Ascending aorta (tissue), 2 donors: ENCODE data around the gene KLHL2. TPM values are rescaled to one million over a fixed set of nuclear protein-coding genes. Genes with fewer than 3 reads are reported as not detected.
"Not testable (repeated sequence)": the region's sequence is repeated elsewhere in the genome, so short reads cannot be mapped to it uniquely, and the experiment has no call there.

ENCODE experiments used
- DNase-seq, 2 donors: peaks; one replicate each; pipeline ENCODE4 v3.0.0-alpha.2; 2019; ENCODE audit warnings: low spot score in 2 of 2
- H3K27ac ChIP-seq, 2 donors: fragments of 200-600 bp; sonication (generic); one replicate each; pipeline ENCODE4 v1.5.1; 2016 to 2017; ENCODE audit warnings: mild to moderate bottlenecking in 1 of 2
- H3K27me3 ChIP-seq: fragments of 200-600 bp; sonication (generic); one replicate; pipeline ENCODE4 v1.5.1; 2017
- H3K36me3 ChIP-seq, 2 donors: fragments of 200-600 bp; sonication (generic); one replicate each; pipeline ENCODE4 v1.5.1; 2016
- H3K4me1 ChIP-seq, 2 donors: fragments of 200-600 bp; sonication (generic); one replicate each; pipeline ENCODE4 v1.5.1; 2016 to 2017; ENCODE audit warnings: mild to moderate bottlenecking in 1 of 2
- H3K4me3 ChIP-seq, 2 donors: fragments of 200-600 bp; sonication (generic); one replicate each; pipeline ENCODE4 v1.5.1; 2016 to 2017; ENCODE audit warnings: mild to moderate bottlenecking in 1 of 2
- H3K9me3 ChIP-seq, 2 donors: fragments of 200-600 bp; sonication (generic); one replicate each; pipeline ENCODE4 v1.5.1; 2016
- intact Hi-C: fragments of 100-400 bp; cut with DNase I; formaldehyde crosslinking; loops from one replicate; pipeline ENCODE4 v1.15.1; 2023
- total RNA-seq: library from RNA; depleted of rRNA; stranded (reverse); fragments of >200 nt; gene quantifications from one replicate; pipeline ENCODE4 v1.1.0, GENCODE V29; 2016
- TF ChIP-seq, protein P1 (sequence below), 3 experiments: fragments of 200-600 bp in 2 of 3; fragments of 450-650 bp in 1 of 3; sonication (generic) in 2 of 3; IDR thresholded peaks; one replicate each; pipeline ENCODE4 v1.5.1; 2016 to 2019; ENCODE audit warnings: antibody characterized with exemption in 3 of 3, mild to moderate bottlenecking in 1 of 3, moderate library complexity in 1 of 3

KLHL2 gene
- total RNA-seq, 1 donor from 2014 or later, result 0.96 TPM

DNA sequence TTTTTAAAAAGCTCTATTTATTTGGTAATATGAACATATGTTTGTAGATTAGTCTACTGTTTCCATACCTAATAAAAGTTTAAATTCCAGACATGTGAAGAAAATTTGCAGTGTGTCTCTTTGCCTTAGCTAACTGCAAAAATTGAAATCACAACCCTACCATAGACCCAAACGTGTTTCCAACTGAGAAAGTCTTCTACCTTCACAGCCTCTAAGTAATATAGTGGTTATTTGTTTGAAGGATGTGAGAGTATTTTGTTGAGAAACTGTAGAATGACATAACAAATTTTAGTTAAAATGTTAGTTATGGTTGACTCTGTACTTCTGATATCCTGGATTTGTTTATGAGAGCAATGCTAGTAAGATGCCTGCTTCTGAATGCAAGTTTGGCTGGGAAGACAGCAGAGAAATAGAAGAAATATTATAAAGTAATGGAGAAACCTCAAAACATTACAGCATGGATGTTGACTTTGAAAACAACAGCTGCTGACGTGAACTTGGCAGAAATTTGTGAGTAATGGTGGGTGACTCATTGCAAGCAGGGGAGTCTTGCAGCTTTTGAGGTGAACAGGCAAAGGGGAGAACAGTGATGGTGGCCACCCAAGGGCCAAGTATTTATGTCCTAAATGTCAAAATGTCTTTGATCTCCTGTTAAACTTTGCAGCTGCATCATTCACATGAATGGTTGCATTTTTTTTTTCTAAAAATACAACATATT lies 7.8 kb downstream of the KLHL2 start:
- DNase-seq, result peak in 1 of 2 donors; percentile 82
- intact Hi-C loops, H3K4me3 ChIP-seq, H3K9me3 ChIP-seq, H3K27me3 ChIP-seq, H3K36me3 ChIP-seq: not testable (repeated sequence)
- peak overlapping the region in 1 of 2 donors; percentile 37 for H3K27ac ChIP-seq
- peaks cover 0 to 17% of the 10 kb centered on the region in 2 donors for H3K4me1 ChIP-seq

DNA sequence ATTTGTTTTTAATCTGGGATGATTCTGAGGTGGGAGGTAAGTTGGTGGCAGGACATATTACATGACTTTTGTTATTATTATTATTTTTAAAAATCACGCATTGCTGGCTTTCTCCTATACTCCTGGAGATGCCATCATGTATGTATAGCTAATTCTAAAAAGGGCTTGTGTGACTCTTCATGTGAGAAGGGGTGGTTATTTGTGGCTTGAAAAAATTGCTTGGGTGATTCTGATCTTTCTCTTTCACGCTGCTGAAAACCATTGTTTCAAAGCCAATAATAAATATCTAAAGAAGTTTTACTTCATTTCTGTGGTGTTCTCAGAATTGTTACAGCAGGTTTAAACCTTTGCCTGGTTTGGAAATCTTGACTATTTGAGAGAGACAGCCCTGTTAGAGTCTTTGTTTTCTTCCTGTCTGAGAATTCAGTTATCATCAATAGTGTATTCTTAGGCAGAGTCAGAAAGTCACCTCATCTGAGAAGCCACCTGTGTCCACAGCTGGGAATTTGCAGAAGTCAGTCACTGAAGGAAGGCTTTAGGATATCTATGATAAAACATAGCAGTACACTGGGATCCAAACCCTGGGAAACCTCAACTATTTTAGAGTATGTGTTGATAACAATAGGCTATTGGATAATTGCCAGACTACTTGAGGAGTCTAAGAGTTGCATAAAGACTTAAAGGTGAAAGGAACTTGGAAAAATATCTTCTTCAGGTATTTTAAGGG lies 8.6 kb downstream of the KLHL2 start:
- H3K36me3 ChIP-seq, DNase-seq, H3K27me3 ChIP-seq, intact Hi-C loops, H3K9me3 ChIP-seq, H3K4me3 ChIP-seq: not testable (repeated sequence)
- Histone ChIP-seq H3K4me1 (peaks cover 0 to 17% of the 10 kb centered on the region in 2 donors), H3K27ac (peak overlapping the region in 1 of 2 donors; percentile 37)

DNA sequence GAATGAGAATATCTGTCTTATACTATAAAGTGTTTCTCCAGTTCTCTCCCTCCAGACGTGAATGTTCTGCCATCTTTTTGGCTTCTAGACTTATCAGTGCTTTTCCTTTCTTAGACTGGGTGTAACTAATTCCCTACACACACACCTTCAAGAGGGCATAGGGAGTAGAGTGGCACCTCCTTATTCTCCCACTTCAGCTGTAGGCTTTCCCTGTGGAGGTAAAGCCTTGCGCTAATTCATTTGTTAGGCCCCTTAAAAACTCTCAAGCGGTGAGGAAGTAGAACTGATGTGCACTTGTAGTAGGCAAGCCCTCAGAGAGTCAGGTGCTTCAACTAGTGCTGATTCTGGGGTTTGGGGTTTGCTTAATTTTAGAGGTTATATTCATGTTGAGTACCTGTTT lies 10.0 kb downstream of the KLHL2 start:
- no peak for DNase-seq
- H3K27ac ChIP-seq, result no peak overlapping the region
- no peaks in the 10 kb centered on the region for H3K27me3 ChIP-seq
- intact Hi-C loops, result no loop called here
- H3K4me1 ChIP-seq, result peaks cover 0 to 25% of the 10 kb centered on the region in 2 donors
- TF ChIP-seq, protein P1, sequence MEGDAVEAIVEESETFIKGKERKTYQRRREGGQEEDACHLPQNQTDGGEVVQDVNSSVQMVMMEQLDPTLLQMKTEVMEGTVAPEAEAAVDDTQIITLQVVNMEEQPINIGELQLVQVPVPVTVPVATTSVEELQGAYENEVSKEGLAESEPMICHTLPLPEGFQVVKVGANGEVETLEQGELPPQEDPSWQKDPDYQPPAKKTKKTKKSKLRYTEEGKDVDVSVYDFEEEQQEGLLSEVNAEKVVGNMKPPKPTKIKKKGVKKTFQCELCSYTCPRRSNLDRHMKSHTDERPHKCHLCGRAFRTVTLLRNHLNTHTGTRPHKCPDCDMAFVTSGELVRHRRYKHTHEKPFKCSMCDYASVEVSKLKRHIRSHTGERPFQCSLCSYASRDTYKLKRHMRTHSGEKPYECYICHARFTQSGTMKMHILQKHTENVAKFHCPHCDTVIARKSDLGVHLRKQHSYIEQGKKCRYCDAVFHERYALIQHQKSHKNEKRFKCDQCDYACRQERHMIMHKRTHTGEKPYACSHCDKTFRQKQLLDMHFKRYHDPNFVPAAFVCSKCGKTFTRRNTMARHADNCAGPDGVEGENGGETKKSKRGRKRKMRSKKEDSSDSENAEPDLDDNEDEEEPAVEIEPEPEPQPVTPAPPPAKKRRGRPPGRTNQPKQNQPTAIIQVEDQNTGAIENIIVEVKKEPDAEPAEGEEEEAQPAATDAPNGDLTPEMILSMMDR (IDR thresholded peaks at IDR 0.05), result no peak
- no peaks in the 10 kb centered on the region for H3K9me3 ChIP-seq
- H3K4me3 ChIP-seq, result no peak overlapping the region
- H3K36me3 ChIP-seq, result no peaks in the 10 kb centered on the region

DNA sequence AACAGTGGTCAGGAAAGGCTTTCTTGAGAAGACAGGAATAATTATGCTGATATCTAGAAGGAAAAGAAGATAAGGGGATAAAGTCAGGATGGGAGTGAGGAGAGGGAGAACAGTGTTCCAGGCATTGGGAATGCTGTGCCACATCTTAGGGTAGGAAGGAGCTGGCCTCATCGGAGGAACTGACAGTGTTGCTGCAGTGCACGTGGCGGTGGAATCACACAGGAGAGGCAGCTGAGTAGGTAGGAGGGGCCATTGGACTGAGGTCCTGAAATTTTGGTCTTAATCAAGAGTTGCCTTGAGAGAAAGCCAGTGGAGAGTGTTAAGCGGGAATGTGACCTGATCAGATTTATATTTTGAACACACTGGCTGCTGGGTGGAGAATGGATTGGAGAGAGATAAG lies 13.9 kb downstream of the KLHL2 start:
- intact Hi-C loops, result loop anchor here (5.0 kb wide), 1 partner anchor 109 kb away; the partner anchor contains the start of gene TMEM192
- not testable (repeated sequence) for H3K9me3 ChIP-seq, H3K36me3 ChIP-seq, H3K4me3 ChIP-seq, DNase-seq, H3K27me3 ChIP-seq
- Histone ChIP-seq H3K4me1 (peaks cover 0 to 26% of the 10 kb centered on the region in 2 donors), H3K27ac (peak overlapping the region; percentile 84 to 85)

DNA sequence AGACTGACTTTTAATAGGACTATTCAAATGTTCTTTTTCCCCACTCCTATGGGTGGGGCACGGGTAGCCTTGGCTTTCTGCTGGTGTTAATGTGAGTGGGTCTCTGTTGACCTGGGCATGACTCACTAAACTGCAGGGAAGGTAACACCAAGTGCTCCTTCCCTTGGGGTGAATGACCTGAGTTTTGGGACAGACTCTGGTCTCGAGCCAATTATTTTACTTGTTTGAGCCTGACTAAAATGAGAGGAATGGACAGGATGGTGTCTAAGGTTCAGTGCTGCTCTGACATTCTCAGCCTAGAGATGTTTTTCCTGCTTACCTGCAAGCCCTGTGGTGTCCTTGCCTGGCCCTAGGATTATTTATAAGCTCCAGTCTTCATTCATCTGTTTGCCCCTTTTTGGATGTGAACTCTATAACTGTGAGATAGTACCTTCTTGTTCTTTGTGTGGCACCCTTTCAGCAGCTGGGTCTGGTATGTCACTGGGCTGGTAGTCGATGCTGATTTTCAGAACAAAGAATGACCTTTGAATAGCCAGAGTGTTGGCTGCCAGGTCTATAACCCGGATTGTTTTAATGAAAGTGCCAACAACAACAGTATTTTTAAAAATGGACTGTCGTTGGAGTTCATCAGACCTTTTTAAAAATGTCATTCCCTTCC lies 14.8 kb downstream of the KLHL2 start:
- intact Hi-C loops, result loop anchor here (5.0 kb wide), 1 partner anchor 110 kb away; the partner anchor contains the start of gene TMEM192
- not testable (repeated sequence) for H3K9me3 ChIP-seq, DNase-seq, H3K27me3 ChIP-seq, H3K36me3 ChIP-seq
- peaks cover 0 to 24% of the 10 kb centered on the region in 2 donors for H3K4me1 ChIP-seq
- peak overlapping the region; percentile 84 to 85 for H3K27ac ChIP-seq
- peak overlapping the region in 1 of 2 donors; percentile 23 for H3K4me3 ChIP-seq

DNA sequence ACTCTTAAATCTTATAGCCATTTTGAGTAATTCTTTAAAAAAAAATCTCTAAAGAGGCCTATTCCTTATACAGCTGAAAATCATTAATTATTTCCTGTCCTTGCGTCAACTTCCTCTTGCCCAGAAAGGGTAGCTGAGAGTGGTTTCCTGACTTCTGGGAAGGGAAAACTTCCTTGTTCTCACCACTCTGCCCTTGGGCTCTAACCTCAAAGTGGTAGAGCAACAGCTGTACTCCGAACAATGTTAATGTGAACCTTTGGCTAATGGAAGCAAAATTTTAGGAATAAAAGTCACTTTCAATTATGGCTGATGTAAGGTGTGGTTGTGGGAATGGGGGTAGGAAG lies 15.3 kb downstream of the KLHL2 start:
- intact Hi-C loops, result loop anchor here (5.0 kb wide), 1 partner anchor 110 kb away; the partner anchor contains the start of gene TMEM192
- Histone ChIP-seq H3K27ac (peak overlapping the region; percentile 84 to 85), H3K4me1 (peaks cover 0 to 21% of the 10 kb centered on the region in 2 donors), H3K36me3 (no peaks in the 10 kb centered on the region), H3K9me3 (no peaks in the 10 kb centered on the region), H3K4me3 (no peak overlapping the region), H3K27me3 (no peaks in the 10 kb centered on the region)
- TF ChIP-seq, protein P1 (IDR thresholded peaks at IDR 0.05), result no peak
- DNase-seq, result no peak

DNA sequence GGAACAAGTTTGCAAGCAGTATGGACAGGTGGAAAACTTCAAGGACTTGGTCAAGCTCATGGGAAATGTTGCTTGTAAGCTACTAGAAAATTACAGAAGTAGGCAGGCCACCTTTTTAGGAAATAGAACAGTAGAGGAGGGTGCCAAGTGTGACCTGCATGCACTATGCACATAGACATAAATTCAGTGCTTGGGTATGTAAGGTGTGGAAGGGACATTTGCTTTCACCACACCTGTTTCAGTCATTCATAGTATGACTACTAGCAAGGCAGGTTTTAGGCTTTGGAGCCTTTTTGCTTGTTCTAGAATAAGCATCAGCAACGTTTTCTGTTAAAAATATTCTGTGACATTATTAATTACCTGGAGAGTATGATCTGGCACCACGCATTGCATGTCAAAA lies 20.0 kb downstream of the KLHL2 start:
- H3K4me3 ChIP-seq, H3K27me3 ChIP-seq, H3K9me3 ChIP-seq, DNase-seq, H3K36me3 ChIP-seq, intact Hi-C loops, H3K27ac ChIP-seq: not testable (repeated sequence)
- peaks cover 0 to 16% of the 10 kb centered on the region in 2 donors for H3K4me1 ChIP-seq

- intact Hi-C loops, DNase-seq, H3K27me3 ChIP-seq, H3K36me3 ChIP-seq, H3K27ac ChIP-seq, H3K4me3 ChIP-seq, H3K9me3 ChIP-seq: not testable (repeated sequence)
- peaks cover 0 to 11% of the 10 kb centered on the region in 2 donors for H3K4me1 ChIP-seq
These were observed 22.3 kb downstream of the KLHL2 start for GRCh38 chr4:165229490-165230200.

DNA sequence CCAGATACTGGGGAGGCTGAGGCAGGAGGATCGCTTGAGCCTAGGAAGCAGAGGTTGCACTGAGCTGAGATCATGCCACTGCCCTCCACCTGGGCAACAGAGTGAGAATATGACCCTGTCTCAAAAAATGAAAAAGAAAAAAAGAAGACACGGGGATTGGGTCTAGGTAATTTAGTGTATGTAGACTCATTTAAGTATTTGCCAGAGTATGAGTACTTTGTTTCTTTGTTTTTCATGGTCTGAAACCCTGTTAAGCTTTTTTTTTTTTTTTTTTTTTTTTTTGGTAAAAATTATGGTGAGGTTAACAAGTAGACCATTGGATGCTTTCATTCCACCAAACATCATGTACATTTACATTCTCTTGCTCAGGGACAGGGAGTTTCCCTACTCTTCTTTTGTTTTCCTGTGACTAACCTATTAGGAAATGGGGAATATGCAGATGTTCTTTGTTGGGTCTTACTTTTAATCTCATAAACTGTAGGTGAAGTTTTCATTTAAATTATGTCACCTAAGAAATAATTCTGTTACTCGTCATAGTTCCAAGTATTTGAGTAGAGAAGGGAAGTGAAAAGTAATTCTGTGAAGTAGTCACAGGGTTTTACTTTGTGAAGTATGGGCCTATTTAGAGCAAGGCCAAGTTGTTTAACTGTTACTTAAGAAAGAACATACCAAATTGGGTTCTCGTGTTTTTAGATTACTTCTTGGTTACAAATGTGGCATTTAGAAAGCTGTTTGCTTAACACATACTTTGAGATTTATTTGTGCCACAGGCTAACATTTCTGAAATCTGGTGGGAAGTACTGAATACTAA lies 25.5 kb downstream of the KLHL2 start:
- H3K27me3 ChIP-seq, result not testable (repeated sequence)

More for the DNA sequence above, 25.5 kb downstream of the KLHL2 start:
- H3K9me3 ChIP-seq, DNase-seq, H3K4me3 ChIP-seq, intact Hi-C loops, H3K36me3 ChIP-seq: not testable (repeated sequence)
- Histone ChIP-seq H3K27ac (peak overlapping the region; percentile 69 to 78), H3K4me1 (peaks cover 0 to 14% of the 10 kb centered on the region in 2 donors)
